HG03103 (cell line): ENCODE results near the gene SLC39A2.
"Not testable (repeated sequence)": the region's sequence is repeated elsewhere in the genome, so short reads cannot be mapped to it uniquely, and the experiment has no call there.

ENCODE experiments used
- ATAC-seq: cut with Tn5 transposase; IDR thresholded peaks from one replicate; pipeline ENCODE4 v1.9.1; 2021; ENCODE audit warnings: low read depth; ENCODE audit not compliant: unreplicated experiment

SLC39A2 gene

GRCh38 chr14:21024585-21025370, 25.7 kb downstream of the SLC39A2 start, which contains the start of gene NDRG2:
Gene NDRG2 (minus strand): TSS chr14:21025061. CDS start chr14:21023315, 1,746 bp downstream.
- no peak for ATAC-seq

- no peak for ATAC-seq
Measured at GRCh38 chr14:21025371-21026273, 26.5 kb downstream of the SLC39A2 start.

DNA sequence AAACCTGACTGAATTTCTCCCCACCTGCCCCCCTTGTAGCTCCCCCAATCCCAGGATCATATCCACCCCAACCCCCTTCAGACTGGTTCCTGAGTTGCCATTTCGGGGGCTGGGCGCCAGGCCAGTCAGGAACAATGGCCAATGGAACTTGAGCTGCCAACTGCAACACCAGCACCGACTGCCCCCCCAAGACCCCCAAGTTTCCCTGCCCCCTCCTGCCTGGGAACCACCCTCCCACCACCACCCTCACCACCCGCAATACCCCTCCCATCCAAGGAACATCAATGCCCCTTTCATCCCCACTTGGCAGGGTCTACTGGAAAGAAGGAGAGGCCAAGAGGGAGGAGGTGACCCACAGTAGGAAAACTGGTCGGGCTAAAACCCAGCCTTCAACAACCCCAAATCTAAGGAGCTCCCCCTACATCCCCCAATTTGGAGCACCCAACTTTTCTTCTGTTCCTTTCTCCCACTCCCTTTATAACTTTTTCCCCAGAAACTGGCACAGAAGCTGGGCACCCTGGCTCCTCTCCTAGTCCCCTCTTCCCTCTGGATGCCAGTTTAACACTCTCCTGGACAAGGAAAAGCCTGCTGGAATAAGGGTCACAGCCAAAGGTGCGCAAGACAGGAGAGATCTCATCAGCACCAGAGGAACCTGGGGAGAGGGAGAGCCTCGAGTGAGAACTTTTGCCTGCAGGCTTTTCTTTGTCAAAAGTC, 27.3 kb downstream of the SLC39A2 start:
- ATAC-seq: no peak

DNA sequence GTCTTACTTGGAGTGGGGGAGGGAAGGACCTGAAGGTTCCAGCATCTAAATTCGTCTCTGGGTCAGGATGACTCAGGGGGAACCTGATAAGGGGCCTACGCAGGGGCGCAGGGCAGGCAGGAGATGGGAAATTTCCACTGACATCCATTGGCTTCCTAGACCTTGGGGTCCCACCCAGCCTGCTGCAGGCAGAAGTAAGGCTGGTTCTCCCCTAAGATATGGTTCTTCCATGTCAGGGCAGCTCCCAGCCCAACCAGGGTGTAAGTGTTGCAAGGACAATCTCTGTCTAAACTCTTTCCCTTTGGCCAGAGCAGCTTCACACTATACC, 27.9 kb downstream of the SLC39A2 start:
- ATAC-seq: no peak

DNA sequence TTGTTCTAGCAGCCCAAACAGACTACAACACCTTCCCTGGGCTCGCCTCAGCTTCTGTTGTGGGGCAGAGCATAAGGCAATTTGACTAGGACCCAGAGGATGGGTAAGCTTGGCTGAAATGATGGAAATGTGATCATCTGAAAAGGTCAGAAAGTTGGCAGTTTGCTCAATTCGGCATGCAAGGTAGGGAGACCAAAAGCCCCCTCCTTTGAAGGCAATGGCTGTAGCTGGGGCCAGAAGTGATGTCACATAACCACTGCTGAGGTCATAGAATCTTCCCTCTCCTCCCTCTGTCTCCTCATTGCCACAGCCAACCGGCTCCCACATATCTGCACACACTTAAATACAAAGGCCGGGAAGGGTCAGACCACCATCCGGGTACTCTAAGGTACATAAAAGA, 30.8 kb downstream of the SLC39A2 start, which contains the start of gene TPPP2:
Gene TPPP2 (plus strand): TSS at position 301 of the 400 bp plus-strand sequence. CDS start 365 bp downstream, outside the sequence.
- ATAC-seq: no peak

- no peak for ATAC-seq
Measured at GRCh38 chr14:21030531-21030930, 31.4 kb downstream of the SLC39A2 start.

DNA sequence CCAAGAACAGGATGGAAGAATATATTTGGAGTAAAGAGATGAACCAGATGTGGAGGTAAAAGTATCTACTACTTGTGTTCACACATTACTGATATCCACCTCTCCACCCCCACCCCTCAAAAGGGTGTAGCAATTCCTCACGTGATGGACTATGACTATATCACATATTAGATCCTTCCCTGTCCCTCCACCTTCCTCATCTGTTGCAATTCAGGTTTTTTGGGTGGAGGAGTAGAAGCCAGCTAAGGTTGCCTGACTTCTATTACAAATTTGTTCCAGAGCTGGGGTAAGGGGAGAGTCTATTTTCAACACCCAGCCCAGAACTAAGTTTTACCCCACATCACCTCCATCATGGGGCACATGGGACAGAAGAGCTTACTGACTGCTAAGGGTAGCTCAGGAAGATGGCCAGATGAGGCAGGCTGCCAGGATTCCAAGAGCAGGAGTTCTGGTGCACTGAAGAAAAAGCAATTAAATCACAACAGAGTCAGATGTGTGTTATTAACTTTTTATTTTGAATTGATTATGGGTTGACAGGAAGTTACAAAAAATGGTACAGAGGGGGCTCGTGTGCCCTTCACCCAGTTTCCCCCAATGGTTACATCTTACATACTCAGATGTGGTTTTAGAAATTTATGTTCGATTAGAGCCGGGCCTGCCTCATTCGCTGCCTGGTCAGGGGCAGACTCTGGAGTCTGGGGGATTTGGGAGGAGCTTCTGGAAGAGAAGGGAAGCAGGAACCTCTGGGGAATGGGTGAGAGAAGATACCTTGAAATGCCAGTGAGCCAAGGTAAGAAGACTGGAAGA, 33.4 kb downstream of the SLC39A2 start:
- no peak for ATAC-seq

DNA sequence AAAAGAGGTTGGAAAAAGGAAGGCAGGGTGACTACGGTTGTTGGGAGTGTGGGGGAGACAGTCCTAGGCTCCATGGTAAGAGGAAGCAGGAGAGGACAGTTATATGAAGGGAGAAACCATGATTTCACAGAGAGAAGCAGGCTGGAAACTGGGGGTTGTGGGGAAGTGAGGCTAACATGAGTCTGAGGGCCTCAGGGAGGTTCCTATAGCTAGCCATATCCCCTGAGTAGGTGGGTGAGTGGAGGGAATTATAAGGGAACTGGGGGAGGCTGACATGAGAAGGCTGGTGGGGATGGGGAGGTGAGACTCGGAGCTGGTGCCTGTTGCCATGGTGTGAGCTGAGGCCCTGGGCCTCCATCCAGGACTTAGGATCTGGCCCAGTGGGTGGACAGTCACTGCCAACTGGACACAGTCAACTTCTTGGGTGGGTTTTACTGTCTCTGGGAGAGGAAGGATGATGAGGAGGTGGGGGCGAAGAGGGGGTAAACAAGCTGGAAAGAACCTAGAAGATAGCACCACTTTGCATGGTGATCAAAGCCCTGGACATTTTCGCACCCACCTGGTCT, 34.1 kb downstream of the SLC39A2 start:
- ATAC-seq: no peak

DNA sequence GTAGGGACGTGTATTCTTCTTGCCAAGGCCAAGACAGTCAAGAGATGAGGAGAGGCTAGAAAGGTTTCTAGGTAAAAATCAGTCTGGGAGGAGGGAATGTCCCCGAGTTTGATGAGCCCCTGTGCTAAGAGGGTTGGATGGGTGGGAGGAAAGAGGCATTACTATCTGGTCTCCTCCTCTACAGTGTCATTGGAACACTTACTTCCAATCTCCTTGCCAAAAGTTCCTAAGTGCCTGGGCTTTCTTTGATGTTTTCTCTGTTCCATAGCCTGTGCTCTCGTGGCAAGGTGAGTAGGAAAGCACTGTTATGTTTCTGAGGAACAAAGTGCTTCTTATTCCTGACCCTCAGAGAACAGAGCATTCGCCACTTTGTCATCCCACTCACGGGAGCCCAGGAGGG, 35.6 kb downstream of the SLC39A2 start, which contains the start of gene RNASE13:
Gene RNASE13 (minus strand): TSS at position 101 of the 400 bp plus-strand sequence. CDS start 519 bp downstream, outside the sequence.
- ATAC-seq: no peak

DNA sequence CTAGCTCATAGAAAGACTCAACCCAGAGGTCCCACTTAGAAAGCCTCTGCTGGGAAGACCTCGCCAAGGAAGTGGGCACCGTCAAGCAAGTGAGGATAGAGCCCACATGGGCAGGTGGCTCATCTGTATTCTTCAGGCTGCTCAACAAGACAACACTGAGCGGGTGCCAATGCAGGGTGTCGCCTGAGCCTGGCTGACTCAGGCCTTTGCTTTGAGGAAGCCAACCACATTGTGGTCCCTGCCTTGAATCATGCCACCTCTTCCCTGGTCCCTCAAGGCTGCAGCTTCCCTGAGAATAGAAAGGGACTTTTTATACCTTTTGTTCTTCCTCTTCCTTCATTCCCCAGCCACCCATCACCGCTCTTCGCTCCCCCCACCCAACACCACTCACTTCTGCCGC, 37.7 kb downstream of the SLC39A2 start:
- no peak for ATAC-seq

- no peak for ATAC-seq
Measured at GRCh38 chr14:21037156-21037555, 38.1 kb downstream of the SLC39A2 start.

DNA sequence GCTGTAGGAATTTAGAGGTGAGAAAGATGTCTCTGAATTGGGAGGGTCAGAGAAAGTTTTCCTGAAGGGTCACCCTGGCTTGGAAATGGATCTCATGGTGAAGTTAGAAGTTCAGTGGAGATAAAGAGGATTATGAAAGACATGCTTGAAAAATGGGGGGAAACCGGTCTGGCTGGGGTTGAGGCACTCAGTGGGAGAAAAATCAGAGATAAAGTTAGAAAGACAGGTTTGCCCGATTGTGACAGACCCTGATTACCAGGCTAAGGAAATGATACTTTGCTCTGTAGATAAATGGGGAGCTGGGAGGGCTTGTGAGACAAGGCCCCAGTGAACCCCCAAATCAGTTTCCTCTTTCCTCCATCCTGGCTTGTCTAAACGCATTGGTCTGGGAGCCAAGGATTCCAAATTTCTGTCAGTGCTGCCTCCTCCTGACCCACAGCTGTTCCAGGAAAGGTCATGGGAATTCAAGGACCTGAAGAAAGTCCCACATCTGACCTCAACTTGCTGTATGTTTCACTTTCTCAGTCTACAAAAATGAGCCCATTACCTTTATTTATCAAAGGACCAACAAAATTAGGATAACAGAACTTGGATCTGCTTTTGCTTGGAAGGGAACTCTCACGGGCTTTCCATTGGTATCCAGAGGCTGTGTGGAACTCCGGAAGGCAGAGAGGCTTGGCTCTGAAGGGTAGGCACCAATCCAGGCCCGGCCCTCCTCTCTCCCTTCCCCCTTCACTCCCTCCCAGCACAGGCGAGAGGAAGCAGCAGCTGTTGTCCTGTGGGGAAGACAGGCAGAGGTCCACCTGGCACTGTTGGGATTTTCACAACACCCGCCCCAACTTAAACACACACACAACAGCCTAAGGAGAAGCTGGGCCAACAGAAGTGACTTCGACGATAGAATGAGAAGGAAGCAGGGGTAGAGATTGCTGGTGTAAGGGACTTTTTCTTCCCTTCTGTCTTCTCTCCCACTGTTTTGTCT, 39.6 kb downstream of the SLC39A2 start:
- no peak for ATAC-seq

- ATAC-seq: no peak
Measured at GRCh38 chr14:21039585-21040369, 40.7 kb downstream of the SLC39A2 start.

DNA sequence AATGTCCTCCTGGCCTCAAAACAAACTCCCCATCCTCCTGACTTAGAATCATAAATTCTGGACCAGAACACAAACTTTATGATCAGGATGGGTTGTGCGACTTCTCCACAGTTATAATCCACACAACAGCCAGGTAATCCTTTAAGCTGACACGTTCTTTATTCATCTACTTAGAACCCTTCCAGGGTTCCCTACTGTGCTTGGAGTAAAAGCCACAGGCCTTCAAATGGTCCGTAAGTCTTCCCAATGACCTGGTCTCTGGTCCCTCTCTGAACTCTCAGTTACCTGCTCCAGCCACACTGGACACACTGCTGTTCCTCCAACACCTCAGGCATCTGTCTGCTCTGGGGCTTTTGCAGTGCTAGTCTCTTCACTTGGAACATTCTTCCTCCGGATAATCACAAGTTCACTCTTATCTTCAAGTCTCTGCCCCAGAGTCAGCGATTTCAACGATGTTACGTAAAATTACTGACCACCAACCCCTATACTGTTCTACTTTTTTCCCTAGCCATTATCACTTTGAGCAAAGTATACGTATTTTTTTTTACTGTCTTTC, 41.4 kb downstream of the SLC39A2 start:
- no peak for ATAC-seq

DNA sequence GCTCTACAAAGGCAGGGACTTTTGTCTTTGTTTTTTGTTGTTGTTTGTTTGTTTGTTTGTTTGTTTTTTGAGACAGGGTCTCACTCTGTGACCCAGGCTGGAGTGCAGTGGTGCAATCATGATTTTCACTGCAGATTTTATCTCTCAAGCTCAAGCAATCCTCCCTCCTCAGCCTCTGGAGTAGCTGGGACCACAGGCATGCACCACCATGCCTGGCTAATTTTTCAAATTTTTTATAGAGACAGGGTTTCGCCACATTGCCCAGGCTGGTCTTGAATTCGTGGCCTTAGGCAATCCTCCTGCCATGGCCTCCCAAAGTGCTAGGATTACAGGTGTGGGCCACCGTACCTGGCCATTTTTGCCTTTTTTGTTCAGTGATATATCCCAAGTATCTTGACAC, 41.8 kb downstream of the SLC39A2 start:
- ATAC-seq: not testable (repeated sequence)

DNA sequence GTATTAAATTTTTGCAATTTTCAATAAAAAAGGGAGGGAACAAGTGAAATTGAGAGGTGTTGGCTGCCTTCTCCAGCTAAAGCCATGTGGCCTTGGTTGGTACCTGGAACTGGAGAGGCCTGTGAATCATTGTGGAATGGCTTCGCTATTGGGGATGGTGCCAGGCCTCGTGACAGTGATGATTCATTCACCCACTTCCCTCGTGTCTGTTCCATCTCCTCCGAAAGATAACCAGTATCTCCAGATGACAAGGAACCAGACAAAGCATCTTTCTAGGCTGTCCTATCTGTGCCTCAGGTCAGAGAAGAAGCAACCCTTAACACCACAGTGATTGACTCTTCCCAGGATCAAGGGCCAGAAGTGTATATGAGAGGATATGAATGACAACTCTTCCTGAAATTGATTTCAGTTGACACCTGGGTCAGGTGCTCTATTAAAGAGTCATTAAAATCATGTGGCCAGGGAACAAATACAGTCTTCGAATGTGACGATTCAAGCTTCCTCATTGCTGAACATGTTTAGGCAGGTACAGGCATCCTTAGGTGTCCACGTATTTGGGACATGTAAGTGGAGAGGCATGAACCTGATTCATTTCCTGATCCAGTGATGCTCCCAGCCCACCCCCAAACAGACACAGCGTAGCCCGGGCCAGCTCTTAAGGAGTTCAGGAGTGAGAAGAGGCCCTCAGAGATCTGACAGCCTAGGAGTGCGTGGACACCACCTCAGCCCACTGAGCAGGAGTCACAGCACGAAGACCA, 42.8 kb downstream of the SLC39A2 start, which contains the start of gene RNASE7:
Gene RNASE7 (plus strand): TSS at position 687 of the 758 bp plus-strand sequence. CDS start 631 bp downstream, outside the sequence.
- ATAC-seq: no peak
